GM12875 (cell line): Measurements from ENCODE around the gene F13B.
"Not testable (repeated sequence)": the region's sequence is repeated elsewhere in the genome, so short reads cannot be mapped to it uniquely, and the experiment has no call there.

Source experiments
- H3K4me3 ChIP-seq: one replicate; pipeline ENCODE4 v1.5.1; 2011; ENCODE audit warnings: low read depth, low read length, control low read depth
- TF ChIP-seq, protein P1 (sequence below): IDR thresholded peaks from 2 replicates; pipeline ENCODE4 v1.5.1; 2011; ENCODE audit warnings: low read depth, mild to moderate bottlenecking, control low read depth, inconsistent platforms, low read length, moderate library complexity, borderline replicate concordance; ENCODE audit not compliant: insufficient read depth

Gene F13B

DNA sequence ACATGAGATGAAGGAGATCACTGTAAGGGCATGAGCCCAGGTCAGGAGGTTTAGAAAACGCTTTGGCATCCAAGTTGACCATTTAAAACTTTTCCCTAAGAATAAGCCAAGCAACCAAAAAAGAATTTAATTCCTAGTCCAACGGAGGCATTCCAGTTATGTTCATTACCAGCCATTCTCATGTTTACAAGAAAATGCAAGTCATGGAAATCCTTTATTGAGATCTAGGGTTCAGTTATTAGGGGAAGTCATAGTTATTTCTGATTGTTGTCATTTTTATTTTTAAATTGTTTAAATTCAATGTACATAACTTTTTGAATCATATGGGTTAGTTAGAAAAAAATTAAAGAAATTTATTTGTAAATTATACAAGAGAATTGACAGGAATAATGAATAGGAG is 65.2 kb downstream of the F13B start:
- no peak overlapping the region for H3K4me3 ChIP-seq
- TF ChIP-seq, protein P1, sequence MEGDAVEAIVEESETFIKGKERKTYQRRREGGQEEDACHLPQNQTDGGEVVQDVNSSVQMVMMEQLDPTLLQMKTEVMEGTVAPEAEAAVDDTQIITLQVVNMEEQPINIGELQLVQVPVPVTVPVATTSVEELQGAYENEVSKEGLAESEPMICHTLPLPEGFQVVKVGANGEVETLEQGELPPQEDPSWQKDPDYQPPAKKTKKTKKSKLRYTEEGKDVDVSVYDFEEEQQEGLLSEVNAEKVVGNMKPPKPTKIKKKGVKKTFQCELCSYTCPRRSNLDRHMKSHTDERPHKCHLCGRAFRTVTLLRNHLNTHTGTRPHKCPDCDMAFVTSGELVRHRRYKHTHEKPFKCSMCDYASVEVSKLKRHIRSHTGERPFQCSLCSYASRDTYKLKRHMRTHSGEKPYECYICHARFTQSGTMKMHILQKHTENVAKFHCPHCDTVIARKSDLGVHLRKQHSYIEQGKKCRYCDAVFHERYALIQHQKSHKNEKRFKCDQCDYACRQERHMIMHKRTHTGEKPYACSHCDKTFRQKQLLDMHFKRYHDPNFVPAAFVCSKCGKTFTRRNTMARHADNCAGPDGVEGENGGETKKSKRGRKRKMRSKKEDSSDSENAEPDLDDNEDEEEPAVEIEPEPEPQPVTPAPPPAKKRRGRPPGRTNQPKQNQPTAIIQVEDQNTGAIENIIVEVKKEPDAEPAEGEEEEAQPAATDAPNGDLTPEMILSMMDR: no peak

DNA sequence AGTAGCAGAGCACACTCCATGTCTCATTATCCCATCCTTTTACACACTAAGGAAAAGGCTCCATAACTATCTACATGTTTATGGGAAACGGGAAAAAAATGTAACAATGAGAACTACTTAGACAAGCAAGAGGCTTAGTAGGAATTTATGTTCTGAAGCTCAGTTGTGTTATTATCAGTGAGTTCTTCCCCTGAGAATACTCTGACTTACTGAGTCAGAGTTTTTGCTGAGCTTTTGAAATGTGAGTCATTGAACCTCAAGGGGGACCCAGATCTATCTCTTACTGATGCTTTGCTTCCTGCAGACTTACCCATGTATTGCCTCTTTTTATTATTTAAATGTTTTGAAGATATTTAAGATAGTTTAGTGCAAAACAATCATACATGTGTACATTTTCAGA is 69.6 kb downstream of the F13B start:
- H3K4me3 ChIP-seq: no peak overlapping the region
- TF ChIP-seq, protein P1: no peak

DNA sequence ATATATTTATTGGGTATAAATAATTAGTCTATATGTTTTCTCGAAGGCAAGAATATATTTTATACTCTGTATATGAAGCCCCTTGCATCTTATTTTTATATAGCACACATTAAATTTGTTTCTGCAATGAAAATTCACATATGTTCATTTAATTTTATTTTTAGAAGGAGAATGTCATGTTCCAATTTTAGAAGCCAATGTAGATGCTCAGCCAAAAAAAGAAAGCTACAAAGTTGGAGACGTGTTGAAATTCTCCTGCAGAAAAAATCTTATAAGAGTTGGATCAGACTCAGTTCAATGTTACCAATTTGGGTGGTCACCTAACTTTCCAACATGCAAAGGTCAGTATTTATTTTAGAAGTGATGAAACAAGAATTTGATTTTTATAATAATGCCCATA is 73.1 kb downstream of the F13B start:
- TF ChIP-seq, protein P1: no peak
- H3K4me3 ChIP-seq: no peak overlapping the region

DNA sequence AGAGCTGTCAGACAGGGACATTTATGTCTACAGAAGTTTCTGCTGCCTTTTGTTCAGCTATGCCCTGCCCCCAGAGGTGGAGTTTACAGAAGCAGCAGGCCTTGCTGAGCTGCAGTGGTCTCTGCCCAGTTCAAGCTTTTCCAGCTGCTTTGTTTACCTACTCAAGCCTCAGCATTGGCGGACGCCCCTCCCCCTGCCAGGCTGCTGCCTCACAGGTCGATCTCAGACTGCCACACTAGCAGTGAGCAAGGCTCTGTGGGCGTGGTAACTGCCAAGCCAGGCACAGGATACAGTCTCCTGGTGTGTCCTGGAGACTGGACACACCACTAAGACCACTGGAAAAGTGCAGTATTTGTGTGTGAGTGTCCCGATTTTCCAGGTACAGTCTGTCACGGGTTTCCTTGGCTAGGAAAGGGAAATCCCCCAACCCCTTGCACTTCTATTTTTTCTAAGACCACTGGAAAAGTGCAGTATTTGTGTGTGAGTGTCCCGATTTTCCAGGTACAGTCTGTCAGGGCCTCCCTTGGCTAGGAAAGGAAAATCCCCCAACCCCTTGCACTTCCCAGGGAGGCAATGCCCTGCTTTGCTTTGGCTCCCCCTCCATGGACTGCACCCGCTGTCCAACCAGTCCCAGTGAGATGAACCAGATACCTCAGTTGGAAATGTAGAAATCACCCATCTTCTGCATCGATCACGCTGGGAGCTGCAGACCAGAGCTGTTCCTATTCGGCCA is 75.0 kb downstream of the F13B start:
- not testable (repeated sequence) for H3K4me3 ChIP-seq
